ENCODE measurements around the gene CDK10.

CDK10 gene

GRCh38 chr16:89704281-89704680, 17.8 kb downstream of the CDK10 start:
- DNase-seq (ENCODE audit: low read depth), result no peak
- H3K4me3 ChIP-seq (ENCODE audit: low read length), result no peak overlapping the region
- 0 out of 2 replicates have a peak, but pooled peaks have one; percentile 4 for TF ChIP-seq CTCF (conservative IDR thresholded peaks at IDR 0.05; ENCODE audit: low read length)

GRCh38 chr16:89705006-89705405, 18.5 kb downstream of the CDK10 start:
- H3K4me3 ChIP-seq (ENCODE audit: low read length), result no peak overlapping the region
- TF ChIP-seq CTCF (conservative IDR thresholded peaks at IDR 0.05; ENCODE audit: low read length), result no peak
- no peak for DNase-seq (ENCODE audit: low read depth)

- no peak overlapping the region for H3K4me3 ChIP-seq (ENCODE audit: low read length)
- no peak for TF ChIP-seq CTCF (conservative IDR thresholded peaks at IDR 0.05; ENCODE audit: low read length)
- DNase-seq (ENCODE audit: low read depth), result no peak
These were observed 20.2 kb downstream of the CDK10 start for GRCh38 chr16:89706518-89707260.

GRCh38 chr16:89707695-89708094, 21.2 kb downstream of the CDK10 start:
- no peak for TF ChIP-seq CTCF (conservative IDR thresholded peaks at IDR 0.05; ENCODE audit: low read length)
- H3K4me3 ChIP-seq (ENCODE audit: low read length), result no peak overlapping the region
- DNase-seq (ENCODE audit: low read depth), result no peak

GRCh38 chr16:89708481-89708931, 22.0 kb downstream of the CDK10 start:
- H3K4me3 ChIP-seq (ENCODE audit: low read length), result no peak overlapping the region
- no peak for DNase-seq (ENCODE audit: low read depth)
- no peak for TF ChIP-seq CTCF (conservative IDR thresholded peaks at IDR 0.05; ENCODE audit: low read length)

GRCh38 chr16:89709166-89709565, 22.7 kb downstream of the CDK10 start:
- H3K4me3 ChIP-seq (ENCODE audit: low read length), result no peak overlapping the region
- no peak for TF ChIP-seq CTCF (conservative IDR thresholded peaks at IDR 0.05; ENCODE audit: low read length)
- no peak for DNase-seq (ENCODE audit: low read depth)

- no peak for TF ChIP-seq CTCF (conservative IDR thresholded peaks at IDR 0.05; ENCODE audit: low read length)
- H3K4me3 ChIP-seq (ENCODE audit: low read length), result no peak overlapping the region
- DNase-seq (ENCODE audit: low read depth), result no peak
These were observed 23.4 kb downstream of the CDK10 start for GRCh38 chr16:89709716-89710432.
